ENCODE data around the gene MARK2. TPM values are rescaled to one million over a fixed set of nuclear protein-coding genes. Genes with fewer than 3 reads are reported as not detected.
A peak's percentile ranks its signal among the peaks of the same experiment; 100 is the strongest.

Gene MARK2
- total RNA-seq, 1 donor from 2014 or later = 32.4 TPM

- DNase-seq (ENCODE audit: low spot score) = peak; percentile 88
- intact Hi-C loops (cut with DNase I) = no loop called here
Observed at GRCh38 chr11:63916837-63917691, 78.2 kb downstream of the MARK2 start, which contains the start of gene RCOR2. TSS of gene RCOR2 (minus strand) at chr11:63917164. CDS start at chr11:63916456, 708 bp downstream.

- intact Hi-C loops (cut with DNase I) = loop anchor here (2.0 kb wide), 2 partner anchors 45 to 79 kb away; partner anchors contain the start of gene MARK2
- peak; percentile 92 for DNase-seq (ENCODE audit: low spot score)
Observed at GRCh38 chr11:63917692-63918506, 79.0 kb downstream of the MARK2 start.

GRCh38 chr11:63918507-63919191, 79.7 kb downstream of the MARK2 start:
- DNase-seq (ENCODE audit: low spot score) = no peak
- intact Hi-C loops (cut with DNase I) = loop anchor here (2.0 kb wide), 2 partner anchors 46 to 80 kb away; partner anchors contain the start of gene MARK2

GRCh38 chr11:63919267-63920125, 80.6 kb downstream of the MARK2 start:
- intact Hi-C loops (cut with DNase I) = loop anchor here (2.0 kb wide), 2 partner anchors 47 to 81 kb away; partner anchors contain the start of gene MARK2
- peak; percentile 84 for DNase-seq (ENCODE audit: low spot score)

- DNase-seq (ENCODE audit: low spot score) = peak; percentile 93
- intact Hi-C loops (cut with DNase I) = no loop called here
Observed at GRCh38 chr11:63920126-63920938, 81.4 kb downstream of the MARK2 start.

GRCh38 chr11:63920939-63921417, 82.1 kb downstream of the MARK2 start:
- intact Hi-C loops (cut with DNase I) = no loop called here

GRCh38 chr11:63922673-63923192, 83.8 kb downstream of the MARK2 start:
- intact Hi-C loops (cut with DNase I) = loop anchor here (2.0 kb wide), 1 partner anchor 16 kb away; the partner anchor contains the start of gene NAA40
- no peak for DNase-seq (ENCODE audit: low spot score)

More at GRCh38 chr11:63920939-63921417, 82.1 kb downstream of the MARK2 start:
- DNase-seq (ENCODE audit: low spot score) = no peak

GRCh38 chr11:63923319-63923718, 84.4 kb downstream of the MARK2 start:
- DNase-seq (ENCODE audit: low spot score) = no peak
- intact Hi-C loops (cut with DNase I) = loop anchor here (2.0 kb wide), 1 partner anchor 15 kb away; the partner anchor contains the start of gene NAA40

GRCh38 chr11:63929616-63930015, 90.7 kb downstream of the MARK2 start:
- no peak for DNase-seq (ENCODE audit: low spot score)
- intact Hi-C loops (cut with DNase I) = no loop called here

- DNase-seq (ENCODE audit: low spot score) = no peak
- intact Hi-C loops (cut with DNase I) = no loop called here
Observed at GRCh38 chr11:63931045-63931444, 92.1 kb downstream of the MARK2 start.

- DNase-seq (ENCODE audit: low spot score) = no peak
- intact Hi-C loops (cut with DNase I) = no loop called here
Observed at GRCh38 chr11:63931876-63932275, 93.0 kb downstream of the MARK2 start.

- intact Hi-C loops (cut with DNase I) = no loop called here
- no peak for DNase-seq (ENCODE audit: low spot score)
Observed at GRCh38 chr11:63933459-63933858, 94.5 kb downstream of the MARK2 start.

- intact Hi-C loops (cut with DNase I) = loop anchor here (2.0 to 5.0 kb wide), 2 partner anchors 15 to 171 kb away; partner anchors contain the start of gene ZFTA
- no peak for DNase-seq (ENCODE audit: low spot score)
Observed at GRCh38 chr11:63937713-63938478, 99.0 kb downstream of the MARK2 start.

- DNase-seq (ENCODE audit: low spot score) = peak; percentile 92
- intact Hi-C loops (cut with DNase I) = loop anchor here (2.0 to 5.0 kb wide), 2 partner anchors 16 to 171 kb away; partner anchors contain the start of gene ZFTA
Observed at GRCh38 chr11:63938479-63939396, 99.8 kb downstream of the MARK2 start, which contains the start of gene NAA40. TSS of gene NAA40 (plus strand) at chr11:63939002. CDS start at chr11:63939097, 95 bp downstream.

GRCh38 chr11:63939397-63939891, 100.5 kb downstream of the MARK2 start:
- intact Hi-C loops (cut with DNase I) = loop anchor here (2.0 to 5.0 kb wide), 2 partner anchors 17 to 172 kb away; partner anchors contain the start of gene ZFTA
- DNase-seq (ENCODE audit: low spot score) = no peak
